GM23338 (cell line): ENCODE measurements around the gene DHPS. TPM values are rescaled to one million over a fixed set of nuclear protein-coding genes. Genes with fewer than 3 reads are reported as not detected.

Experiments used
- ATAC-seq: fragments of 200-7000 bp; cut with Tn5 transposase; 3 replicates; pipeline ENCODE4 v1.9.1; 2020
- DNase-seq: peaks from one replicate; pipeline ENCODE4 v3.0.0-alpha.2; 2015; ENCODE audit warnings: low spot score
- H2AFZ ChIP-seq: fragments of 200-600 bp; sonication (generic); 2 replicates; pipeline ENCODE4 v1.8.0; 2016; ENCODE audit warnings: antibody characterized with exemption, mild to moderate bottlenecking, moderate library complexity
- H3F3A ChIP-seq: fragments of 200-600 bp; sonication (generic); replicated peaks from 2 replicates; pipeline ENCODE4 v1.8.0; 2017; ENCODE audit warnings: antibody characterized with exemption, mixed run types, low read depth
- H3K27ac ChIP-seq: fragments of 200-600 bp; sonication (generic); 2 replicates; pipeline ENCODE4 v1.6.1; 2016; ENCODE audit warnings: low read depth
- H3K27me3 ChIP-seq: fragments of 200-600 bp; sonication (generic); 2 replicates; pipeline ENCODE4 v1.8.0; 2016; ENCODE audit warnings: mild to moderate bottlenecking, mixed run types, moderate library complexity; ENCODE audit not compliant: insufficient read depth
- H3K36me3 ChIP-seq: fragments of 200-600 bp; sonication (generic); 2 replicates; pipeline ENCODE4 v1.8.0; 2016; ENCODE audit warnings: mild to moderate bottlenecking; ENCODE audit not compliant: insufficient read depth
- H3K4me1 ChIP-seq: fragments of 200-600 bp; sonication (generic); 2 replicates; pipeline ENCODE4 v1.8.0; 2016; ENCODE audit warnings: mild to moderate bottlenecking, moderate library complexity; ENCODE audit not compliant: insufficient read depth
- H3K4me2 ChIP-seq: fragments of 200-600 bp; sonication (generic); 2 replicates; pipeline ENCODE4 v1.7.1; 2017; ENCODE audit warnings: mixed run types
- H3K4me3 ChIP-seq: fragments of 200-600 bp; sonication (generic); 2 replicates; pipeline ENCODE4 v1.6.1; 2016; ENCODE audit warnings: mixed run types
- H3K79me2 ChIP-seq: fragments of 200-600 bp; sonication (generic); replicated peaks from 2 replicates; pipeline ENCODE4 v1.8.0; 2017; ENCODE audit warnings: mild to moderate bottlenecking; ENCODE audit not compliant: insufficient read depth
- H3K9me2 ChIP-seq: fragments of 200-600 bp; sonication (generic); 2 replicates; pipeline ENCODE4 v1.8.0; 2017; ENCODE audit not compliant: insufficient read depth
- H4K20me1 ChIP-seq: fragments of 200-600 bp; sonication (generic); replicated peaks from 2 replicates; pipeline ENCODE4 v1.8.0; 2017; ENCODE audit warnings: mild to moderate bottlenecking; ENCODE audit not compliant: insufficient read depth
- H3K27ac Mint-ChIP-seq: 2 replicates; pipeline ENCODE4 v1.8.0; 2020; ENCODE audit warnings: inconsistent platforms, mild to moderate bottlenecking, moderate library complexity, mixed read lengths
- H3K27me3 Mint-ChIP-seq: 3 replicates; pipeline ENCODE4 v1.8.0; 2022; ENCODE audit warnings: low read depth, mild to moderate bottlenecking, moderate library complexity, mixed read lengths, inconsistent platforms; ENCODE audit not compliant: insufficient read depth, poor library complexity
- H3K36me3 Mint-ChIP-seq: 3 replicates; pipeline ENCODE4 v1.8.0; 2021; ENCODE audit warnings: low read depth, mild to moderate bottlenecking, inconsistent platforms, moderate library complexity, mixed read lengths
- H3K4me1 Mint-ChIP-seq: 3 replicates; pipeline ENCODE4 v1.8.0; 2020; ENCODE audit warnings: mild to moderate bottlenecking, inconsistent platforms, mixed read lengths
- H3K4me3 Mint-ChIP-seq: 3 replicates; pipeline ENCODE4 v1.8.0; 2021; ENCODE audit warnings: moderate library complexity, mild to moderate bottlenecking, inconsistent platforms, mixed read lengths
- H3K9me3 Mint-ChIP-seq: 3 replicates; pipeline ENCODE4 v1.8.0; 2020; ENCODE audit warnings: moderate library complexity, mild to moderate bottlenecking, inconsistent platforms, mixed read lengths
- CREB1 ChIP-seq: fragments of 250-450 bp; sonication (Bioruptor Pico); IDR thresholded peaks from 2 replicates; pipeline ENCODE4 v1.5.0; 2020; ENCODE audit warnings: low read depth, mild to moderate bottlenecking, moderate library complexity
- EZH2 ChIP-seq: fragments of 200-600 bp; sonication (generic); IDR thresholded peaks from one replicate; pipeline ENCODE4 v1.8.0; 2017; ENCODE audit warnings: antibody characterized with exemption, mild to moderate bottlenecking, low read depth; ENCODE audit not compliant: unreplicated experiment
- EZH2phosphoT487 ChIP-seq: fragments of 200-600 bp; sonication (generic); IDR thresholded peaks from one replicate; pipeline ENCODE4 v1.8.1; 2018; ENCODE audit warnings: antibody characterized with exemption; ENCODE audit not compliant: unreplicated experiment
- JUNB ChIP-seq: IDR thresholded peaks from one replicate; pipeline ENCODE4 v1.6.1; 2016; ENCODE audit warnings: antibody characterized with exemption; ENCODE audit not compliant: unreplicated experiment
- NANOG ChIP-seq: IDR thresholded peaks from 2 replicates; pipeline ENCODE4 v1.6.1; 2016; ENCODE audit warnings: antibody characterized with exemption, borderline replicate concordance
- POLR2AphosphoS5 ChIP-seq: IDR thresholded peaks from 2 replicates; pipeline ENCODE4 v1.6.1; 2016; ENCODE audit warnings: antibody characterized with exemption, low read depth
- REST ChIP-seq: IDR thresholded peaks from one replicate; pipeline ENCODE4 v1.6.1; 2018; ENCODE audit warnings: antibody characterized with exemption; ENCODE audit not compliant: unreplicated experiment
- STAT1 ChIP-seq: IDR thresholded peaks from one replicate; pipeline ENCODE4 v1.6.1; 2016; ENCODE audit warnings: antibody characterized with exemption; ENCODE audit not compliant: unreplicated experiment
- ZNF114 ChIP-seq: fragments of 250-450 bp; sonication (Bioruptor Pico); IDR thresholded peaks from 2 replicates; pipeline ENCODE4 v1.5.0; 2020; ENCODE audit warnings: mild to moderate bottlenecking, moderate library complexity
- ZNF331 ChIP-seq: fragments of 250-450 bp; sonication (Bioruptor Pico); IDR thresholded peaks from 2 replicates; pipeline ENCODE4 v1.5.0; 2020; ENCODE audit warnings: low read depth, mild to moderate bottlenecking, moderate library complexity
- polyA plus RNA-seq: library from polyadenylated mRNA; unstranded; fragments of >200 nt; fragmentation: Nextera tagmentation; extraction: Ambion mirVana; gene quantifications from 2 replicates; pipeline ENCODE4 v1.2.1, GENCODE V29; 2016
- total RNA-seq: library from RNA; depleted of rRNA; stranded (reverse); fragments of >200 nt; shearing (Covaris generic); gene quantifications from 2 replicates; pipeline ENCODE4 v1.2.3, GENCODE V29; 2014
- TF ChIP-seq, protein P1 (sequence below): fragments of 250-450 bp; sonication (Bioruptor Pico); IDR thresholded peaks from 2 replicates; pipeline ENCODE4 v1.5.0; 2020; ENCODE audit warnings: mild to moderate bottlenecking, moderate library complexity
- TF ChIP-seq, protein P2 (sequence below): IDR thresholded peaks from 2 replicates; pipeline ENCODE4 v1.6.1; 2016; ENCODE audit warnings: antibody characterized with exemption
- TF ChIP-seq, protein P3 (sequence below), 2 experiments: fragments of 200-600 bp in 1 of 2; sonication (generic) in 1 of 2; conservative IDR thresholded peaks; 2 replicates each; pipeline versions ENCODE4 v1.5.1 to v1.6.1; 2016 to 2017; ENCODE audit warnings: antibody characterized with exemption in 2 of 2, low read depth in 2 of 2, mild to moderate bottlenecking in 2 of 2, moderate library complexity in 1 of 2

Gene DHPS
- total and polyA plus RNA-seq, 2 experiments from 2014 or later = 85.4 to 126 TPM

GRCh38 chr19:12694641-12695040 is 13.0 kb upstream of the DHPS start:
- H3K9me2 ChIP-seq = no peaks in the 10 kb centered on the region
- H3K4me1 ChIP-seq = 0 out of 2 replicates have a peak, but pooled peaks cover 4% of the 10 kb centered on the region
- Mint-ChIP-seq H3K4me3 (no peak overlapping the region; the same call in 2 of the 3 replicates), H3K36me3 (peaks cover 12% of the 10 kb centered on the region), H3K4me1 (peaks cover 5% of the 10 kb centered on the region), H3K9me3 (no peaks in the 10 kb centered on the region; the same call in 2 of the 3 replicates), H3K27me3 (peaks cover 20% of the 10 kb centered on the region), H3K27ac (no peak overlapping the region)
- H3K4me2 ChIP-seq = no peak overlapping the region
- no peaks in the 10 kb centered on the region for H3K27me3 ChIP-seq
- H3K36me3 ChIP-seq = peaks cover 6% of the 10 kb centered on the region; the same call in 1 of the 2 replicates
- no peak overlapping the region for H3K27ac ChIP-seq
- no peak overlapping the region for H2AFZ ChIP-seq
- no peak for ATAC-seq
- TF ChIP-seq REST (no peak), STAT1 (no peak), ZNF114 (no peak), ZNF331 (CRISPR knock-in tag) (no peak), JUNB (no peak), POLR2AphosphoS5 (no peak), NANOG (no peak), EZH2 (no peak), EZH2phosphoT487 (no peak), CREB1 (CRISPR knock-in tag) (no peak)
- TF ChIP-seq, protein P1, sequence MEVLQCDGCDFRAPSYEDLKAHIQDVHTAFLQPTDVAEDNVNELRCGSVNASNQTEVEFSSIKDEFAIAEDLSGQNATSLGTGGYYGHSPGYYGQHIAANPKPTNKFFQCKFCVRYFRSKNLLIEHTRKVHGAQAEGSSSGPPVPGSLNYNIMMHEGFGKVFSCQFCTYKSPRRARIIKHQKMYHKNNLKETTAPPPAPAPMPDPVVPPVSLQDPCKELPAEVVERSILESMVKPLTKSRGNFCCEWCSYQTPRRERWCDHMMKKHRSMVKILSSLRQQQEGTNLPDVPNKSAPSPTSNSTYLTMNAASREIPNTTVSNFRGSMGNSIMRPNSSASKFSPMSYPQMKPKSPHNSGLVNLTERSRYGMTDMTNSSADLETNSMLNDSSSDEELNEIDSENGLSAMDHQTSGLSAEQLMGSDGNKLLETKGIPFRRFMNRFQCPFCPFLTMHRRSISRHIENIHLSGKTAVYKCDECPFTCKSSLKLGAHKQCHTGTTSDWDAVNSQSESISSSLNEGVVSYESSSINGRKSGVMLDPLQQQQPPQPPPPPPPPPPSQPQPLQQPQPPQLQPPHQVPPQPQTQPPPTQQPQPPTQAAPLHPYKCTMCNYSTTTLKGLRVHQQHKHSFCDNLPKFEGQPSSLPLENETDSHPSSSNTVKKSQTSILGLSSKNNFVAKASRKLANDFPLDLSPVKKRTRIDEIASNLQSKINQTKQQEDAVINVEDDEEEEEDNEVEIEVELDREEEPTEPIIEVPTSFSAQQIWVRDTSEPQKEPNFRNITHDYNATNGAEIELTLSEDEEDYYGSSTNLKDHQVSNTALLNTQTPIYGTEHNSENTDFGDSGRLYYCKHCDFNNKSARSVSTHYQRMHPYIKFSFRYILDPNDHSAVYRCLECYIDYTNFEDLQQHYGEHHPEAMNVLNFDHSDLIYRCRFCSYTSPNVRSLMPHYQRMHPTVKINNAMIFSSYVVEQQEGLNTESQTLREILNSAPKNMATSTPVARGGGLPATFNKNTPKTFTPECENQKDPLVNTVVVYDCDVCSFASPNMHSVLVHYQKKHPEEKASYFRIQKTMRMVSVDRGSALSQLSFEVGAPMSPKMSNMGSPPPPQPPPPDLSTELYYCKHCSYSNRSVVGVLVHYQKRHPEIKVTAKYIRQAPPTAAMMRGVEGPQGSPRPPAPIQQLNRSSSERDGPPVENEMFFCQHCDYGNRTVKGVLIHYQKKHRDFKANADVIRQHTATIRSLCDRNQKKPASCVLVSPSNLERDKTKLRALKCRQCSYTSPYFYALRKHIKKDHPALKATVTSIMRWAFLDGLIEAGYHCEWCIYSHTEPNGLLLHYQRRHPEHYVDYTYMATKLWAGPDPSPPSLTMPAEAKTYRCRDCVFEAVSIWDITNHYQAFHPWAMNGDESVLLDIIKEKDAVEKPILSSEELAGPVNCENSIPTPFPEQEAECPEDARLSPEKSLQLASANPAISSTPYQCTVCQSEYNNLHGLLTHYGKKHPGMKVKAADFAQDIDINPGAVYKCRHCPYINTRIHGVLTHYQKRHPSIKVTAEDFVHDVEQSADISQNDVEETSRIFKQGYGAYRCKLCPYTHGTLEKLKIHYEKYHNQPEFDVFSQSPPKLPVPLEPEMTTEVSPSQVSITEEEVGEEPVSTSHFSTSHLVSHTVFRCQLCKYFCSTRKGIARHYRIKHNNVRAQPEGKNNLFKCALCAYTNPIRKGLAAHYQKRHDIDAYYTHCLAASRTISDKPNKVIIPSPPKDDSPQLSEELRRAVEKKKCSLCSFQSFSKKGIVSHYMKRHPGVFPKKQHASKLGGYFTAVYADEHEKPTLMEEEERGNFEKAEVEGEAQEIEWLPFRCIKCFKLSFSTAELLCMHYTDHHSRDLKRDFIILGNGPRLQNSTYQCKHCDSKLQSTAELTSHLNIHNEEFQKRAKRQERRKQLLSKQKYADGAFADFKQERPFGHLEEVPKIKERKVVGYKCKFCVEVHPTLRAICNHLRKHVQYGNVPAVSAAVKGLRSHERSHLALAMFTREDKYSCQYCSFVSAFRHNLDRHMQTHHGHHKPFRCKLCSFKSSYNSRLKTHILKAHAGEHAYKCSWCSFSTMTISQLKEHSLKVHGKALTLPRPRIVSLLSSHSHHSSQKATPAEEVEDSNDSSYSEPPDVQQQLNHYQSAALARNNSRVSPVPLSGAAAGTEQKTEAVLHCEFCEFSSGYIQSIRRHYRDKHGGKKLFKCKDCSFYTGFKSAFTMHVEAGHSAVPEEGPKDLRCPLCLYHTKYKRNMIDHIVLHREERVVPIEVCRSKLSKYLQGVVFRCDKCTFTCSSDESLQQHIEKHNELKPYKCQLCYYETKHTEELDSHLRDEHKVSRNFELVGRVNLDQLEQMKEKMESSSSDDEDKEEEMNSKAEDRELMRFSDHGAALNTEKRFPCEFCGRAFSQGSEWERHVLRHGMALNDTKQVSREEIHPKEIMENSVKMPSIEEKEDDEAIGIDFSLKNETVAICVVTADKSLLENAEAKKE (CRISPR knock-in tag) = no peak
- TF ChIP-seq, protein P2, sequence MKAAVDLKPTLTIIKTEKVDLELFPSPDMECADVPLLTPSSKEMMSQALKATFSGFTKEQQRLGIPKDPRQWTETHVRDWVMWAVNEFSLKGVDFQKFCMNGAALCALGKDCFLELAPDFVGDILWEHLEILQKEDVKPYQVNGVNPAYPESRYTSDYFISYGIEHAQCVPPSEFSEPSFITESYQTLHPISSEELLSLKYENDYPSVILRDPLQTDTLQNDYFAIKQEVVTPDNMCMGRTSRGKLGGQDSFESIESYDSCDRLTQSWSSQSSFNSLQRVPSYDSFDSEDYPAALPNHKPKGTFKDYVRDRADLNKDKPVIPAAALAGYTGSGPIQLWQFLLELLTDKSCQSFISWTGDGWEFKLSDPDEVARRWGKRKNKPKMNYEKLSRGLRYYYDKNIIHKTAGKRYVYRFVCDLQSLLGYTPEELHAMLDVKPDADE = no peak
- TF ChIP-seq, protein P3, sequence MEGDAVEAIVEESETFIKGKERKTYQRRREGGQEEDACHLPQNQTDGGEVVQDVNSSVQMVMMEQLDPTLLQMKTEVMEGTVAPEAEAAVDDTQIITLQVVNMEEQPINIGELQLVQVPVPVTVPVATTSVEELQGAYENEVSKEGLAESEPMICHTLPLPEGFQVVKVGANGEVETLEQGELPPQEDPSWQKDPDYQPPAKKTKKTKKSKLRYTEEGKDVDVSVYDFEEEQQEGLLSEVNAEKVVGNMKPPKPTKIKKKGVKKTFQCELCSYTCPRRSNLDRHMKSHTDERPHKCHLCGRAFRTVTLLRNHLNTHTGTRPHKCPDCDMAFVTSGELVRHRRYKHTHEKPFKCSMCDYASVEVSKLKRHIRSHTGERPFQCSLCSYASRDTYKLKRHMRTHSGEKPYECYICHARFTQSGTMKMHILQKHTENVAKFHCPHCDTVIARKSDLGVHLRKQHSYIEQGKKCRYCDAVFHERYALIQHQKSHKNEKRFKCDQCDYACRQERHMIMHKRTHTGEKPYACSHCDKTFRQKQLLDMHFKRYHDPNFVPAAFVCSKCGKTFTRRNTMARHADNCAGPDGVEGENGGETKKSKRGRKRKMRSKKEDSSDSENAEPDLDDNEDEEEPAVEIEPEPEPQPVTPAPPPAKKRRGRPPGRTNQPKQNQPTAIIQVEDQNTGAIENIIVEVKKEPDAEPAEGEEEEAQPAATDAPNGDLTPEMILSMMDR (conservative IDR thresholded peaks at IDR 0.05; ENCODE audit: low read depth in 2 of 2) = no peak
- H3K79me2 ChIP-seq = no peaks in the 10 kb centered on the region
- H4K20me1 ChIP-seq = 0 out of 2 replicates have a peak, but pooled peaks cover 4% of the 10 kb centered on the region
- DNase-seq = no peak
- H3K4me3 ChIP-seq = no peak overlapping the region
- H3F3A ChIP-seq = peaks cover 28% of the 10 kb centered on the region
